Endometrial microvascular endothelial cells (primary cell): Measurements from ENCODE around the gene NTF3. TPM values are rescaled to one million over a fixed set of nuclear protein-coding genes. Genes with fewer than 3 reads are reported as not detected.

Source experiments
- in situ Hi-C: cut with HindIII; loops from 2 replicates; pipeline ENCODE4 v1.10.0; 2017; ENCODE audit warnings: low sequenced_read_pairs, low pct_unique_long_range_greater_than_20kb; ENCODE audit errors: inconsistent ontology term
- total RNA-seq: library from RNA; depleted of rRNA; stranded (reverse); fragments of >200 nt; gene quantifications from one replicate; pipeline ENCODE4 v1.2.3, GENCODE V29; 2015; ENCODE audit errors: inconsistent ontology term

The NTF3 gene
- total RNA-seq, 1 donor from 2014 or later, result not detected

GRCh38 chr12:5452569-5452968, 20.7 kb downstream of the NTF3 start:
- in situ Hi-C loops, result no loop called here

GRCh38 chr12:5453466-5453865, 21.6 kb downstream of the NTF3 start:
- in situ Hi-C loops, result no loop called here

GRCh38 chr12:5455045-5455444, 23.1 kb downstream of the NTF3 start:
- in situ Hi-C loops, result no loop called here

GRCh38 chr12:5456030-5456429, 24.1 kb downstream of the NTF3 start:
- in situ Hi-C loops, result no loop called here

GRCh38 chr12:5456906-5457305, 25.0 kb downstream of the NTF3 start:
- in situ Hi-C loops, result no loop called here

- in situ Hi-C loops, result no loop called here
Measured at GRCh38 chr12:5458229-5459050, 26.5 kb downstream of the NTF3 start.

GRCh38 chr12:5459051-5459782, 27.3 kb downstream of the NTF3 start:
- in situ Hi-C loops, result no loop called here

GRCh38 chr12:5460817-5461216, 28.9 kb downstream of the NTF3 start:
- in situ Hi-C loops, result no loop called here

- in situ Hi-C loops, result no loop called here
Measured at GRCh38 chr12:5461966-5462365, 30.1 kb downstream of the NTF3 start.

- in situ Hi-C loops, result no loop called here
Measured at GRCh38 chr12:5464096-5464495, 32.2 kb downstream of the NTF3 start.

- in situ Hi-C loops, result no loop called here
Measured at GRCh38 chr12:5465384-5465783, 33.5 kb downstream of the NTF3 start.

- in situ Hi-C loops, result no loop called here
Measured at GRCh38 chr12:5466521-5466960, 34.6 kb downstream of the NTF3 start.

- in situ Hi-C loops, result no loop called here
Measured at GRCh38 chr12:5467931-5468330, 36.0 kb downstream of the NTF3 start.

- in situ Hi-C loops, result no loop called here
Measured at GRCh38 chr12:5470221-5470620, 38.3 kb downstream of the NTF3 start.

GRCh38 chr12:5470703-5471102, 38.8 kb downstream of the NTF3 start:
- in situ Hi-C loops, result no loop called here

GRCh38 chr12:5473076-5473782, 41.3 kb downstream of the NTF3 start:
- in situ Hi-C loops, result no loop called here

- in situ Hi-C loops, result no loop called here
Measured at GRCh38 chr12:5473783-5474116, 41.8 kb downstream of the NTF3 start.

- in situ Hi-C loops, result no loop called here
Measured at GRCh38 chr12:5476356-5476755, 44.4 kb downstream of the NTF3 start.

GRCh38 chr12:5478081-5478706, 46.3 kb downstream of the NTF3 start:
- in situ Hi-C loops, result no loop called here
